Measurements from ENCODE around the gene DTWD1. TPM values are rescaled to one million over a fixed set of nuclear protein-coding genes. Genes with fewer than 3 reads are reported as not detected.
A peak's percentile ranks its signal among the peaks of the same experiment; 100 is the strongest.

Gene DTWD1
- total and polyA plus RNA-seq, 2 of the 13 experiments (the other 11 are each of a cell fraction or from before 2014, with no cell fraction given), result 12.7 to 18.3 TPM

DNA sequence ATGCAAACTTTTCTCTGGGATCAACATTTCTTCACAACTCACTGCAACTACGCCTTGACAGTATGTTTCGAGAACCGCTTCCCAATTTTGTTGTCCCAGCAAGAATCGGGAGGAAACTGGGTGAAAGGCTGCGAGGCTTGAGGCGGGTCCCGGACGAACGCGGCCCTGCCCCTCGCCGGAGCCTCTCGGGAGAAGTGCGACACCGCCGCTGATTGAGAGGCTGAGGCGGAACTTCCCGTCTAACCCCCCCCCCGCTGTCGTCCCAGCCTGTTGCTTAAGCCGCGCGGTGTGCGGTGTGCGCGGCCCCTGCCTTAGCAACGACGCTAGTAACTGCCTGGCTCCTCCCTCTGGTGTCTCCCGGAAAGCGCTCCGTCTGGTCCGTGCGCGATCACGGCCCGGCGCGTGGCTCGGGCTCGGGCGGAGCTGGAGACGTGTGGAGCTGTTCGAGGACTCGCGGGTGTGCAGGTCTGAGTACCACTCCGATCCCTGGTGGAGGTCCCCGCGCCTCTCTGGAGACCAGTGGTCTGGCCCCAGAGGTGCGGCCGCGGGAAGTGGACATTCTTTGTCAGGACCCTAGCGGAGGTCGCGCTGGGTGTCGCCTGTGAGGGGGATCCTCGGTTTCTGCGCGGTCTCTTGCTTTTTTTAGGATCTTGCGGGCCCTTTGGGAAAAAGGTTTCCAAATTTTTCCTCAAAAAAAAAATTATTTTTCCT is at the start of gene DTWD1, which contains the start of gene FAM227B (continued):
- TF ChIP-seq ZNF609 (CRISPR knock-in tag; IDR thresholded peaks at IDR 0.05; ENCODE audit: borderline replicate concordance) (peak; percentile 88), ZNF678 (CRISPR knock-in tag; IDR thresholded peaks at IDR 0.05) (peak; percentile 81; the same call in 1 of the 2 replicates), DPF2 (CRISPR knock-in tag; IDR thresholded peaks at IDR 0.05; ENCODE audit: borderline replicate concordance, low read depth) (0 out of 2 replicates have a peak, but pooled peaks have one; percentile 34), GPBP1L1 (CRISPR knock-in tag; IDR thresholded peaks at IDR 0.05) (no peak), ZNF512B (CRISPR knock-in tag; IDR thresholded peaks at IDR 0.05; ENCODE audit: borderline replicate concordance) (peak; percentile 98), CENPT (CRISPR knock-in tag; IDR thresholded peaks at IDR 0.05; ENCODE audit: low read depth) (no peak), HDAC6 (IDR thresholded peaks at IDR 0.05; ENCODE audit: low read depth, low read length) (no peak), THAP11 (CRISPR knock-in tag; IDR thresholded peaks at IDR 0.05) (peak; percentile 93), ZNF605 (CRISPR knock-in tag; IDR thresholded peaks at IDR 0.05) (peak; percentile 95), REST (IDR thresholded peaks at IDR 0.05; ENCODE audit: borderline replicate concordance in 1 of 2, low read depth in 1 of 2, low read length in 2 of 2) (no peak; a peak in 1 of 4 replicates), ZBTB38 (CRISPR knock-in tag; IDR thresholded peaks at IDR 0.05) (peak; percentile 95), THRA (CRISPR knock-in tag; IDR thresholded peaks at IDR 0.05; ENCODE audit: borderline replicate concordance) (peak; percentile 79), ZNF644 (CRISPR knock-in tag; IDR thresholded peaks at IDR 0.05; ENCODE audit: low read depth) (peak; percentile 73), KAT8 (CRISPR knock-in tag; IDR thresholded peaks at IDR 0.05) (peak; percentile 96)

Data from HepG2 (cell line).